CD4-positive, alpha-beta T cell treated with Interleukin-17A for 4 hours (primary cell): ENCODE results near the gene TTC34.

Experiments used
- DNase-seq: peaks from one replicate; pipeline ENCODE4 v3.0.0-alpha.2; 2020; ENCODE audit warnings: mixed read lengths

Gene TTC34

GRCh38 chr1:2623571-2624337 is 177.7 kb downstream of the TTC34 start:
- DNase-seq = no peak

DNA sequence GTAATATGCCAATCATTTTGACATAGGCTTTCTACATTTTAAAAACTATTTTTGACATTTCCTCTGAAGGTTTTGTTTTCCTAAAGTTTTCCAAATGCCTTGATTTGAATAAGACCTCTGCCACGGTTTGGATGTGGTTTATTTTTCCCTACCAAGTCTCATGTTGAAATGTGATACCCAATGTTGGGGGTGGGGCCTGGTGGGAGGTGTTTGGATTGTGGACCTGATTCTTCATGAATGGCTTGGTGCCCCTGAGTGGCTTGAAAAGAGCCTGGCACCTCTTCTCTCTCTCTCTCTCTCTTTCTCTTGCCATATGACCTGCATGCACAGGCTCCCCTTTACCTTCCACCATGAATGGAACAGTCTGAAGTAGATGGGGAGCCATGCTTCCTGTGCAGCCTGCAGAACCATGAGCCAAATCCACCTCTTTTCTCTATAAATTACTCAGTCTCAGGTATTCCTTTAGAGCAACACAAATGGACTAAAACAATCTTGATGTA is 183.5 kb downstream of the TTC34 start:
- DNase-seq = no peak

DNA sequence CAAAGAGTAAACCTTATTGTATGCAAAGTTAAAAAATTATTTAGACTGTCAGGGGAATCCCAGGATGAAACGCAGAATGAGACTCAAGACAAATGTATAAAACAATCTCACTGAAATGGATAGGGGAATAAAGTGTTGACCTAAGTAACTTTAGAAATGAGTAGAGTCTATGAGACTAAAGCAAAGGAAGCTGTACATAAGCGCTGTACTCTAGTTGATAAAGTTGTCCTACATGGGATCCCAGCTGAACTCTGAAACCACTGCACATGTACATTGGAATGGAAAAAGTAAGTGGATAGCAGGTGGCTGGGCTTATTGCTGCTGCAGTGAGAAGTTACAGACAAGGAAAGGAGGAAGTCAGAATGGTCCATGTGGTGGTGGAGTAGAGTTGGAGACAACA is 187.3 kb downstream of the TTC34 start:
- DNase-seq = no peak

- no peak for DNase-seq
These were observed 188.7 kb downstream of the TTC34 start for GRCh38 chr1:2612591-2613365.

DNA sequence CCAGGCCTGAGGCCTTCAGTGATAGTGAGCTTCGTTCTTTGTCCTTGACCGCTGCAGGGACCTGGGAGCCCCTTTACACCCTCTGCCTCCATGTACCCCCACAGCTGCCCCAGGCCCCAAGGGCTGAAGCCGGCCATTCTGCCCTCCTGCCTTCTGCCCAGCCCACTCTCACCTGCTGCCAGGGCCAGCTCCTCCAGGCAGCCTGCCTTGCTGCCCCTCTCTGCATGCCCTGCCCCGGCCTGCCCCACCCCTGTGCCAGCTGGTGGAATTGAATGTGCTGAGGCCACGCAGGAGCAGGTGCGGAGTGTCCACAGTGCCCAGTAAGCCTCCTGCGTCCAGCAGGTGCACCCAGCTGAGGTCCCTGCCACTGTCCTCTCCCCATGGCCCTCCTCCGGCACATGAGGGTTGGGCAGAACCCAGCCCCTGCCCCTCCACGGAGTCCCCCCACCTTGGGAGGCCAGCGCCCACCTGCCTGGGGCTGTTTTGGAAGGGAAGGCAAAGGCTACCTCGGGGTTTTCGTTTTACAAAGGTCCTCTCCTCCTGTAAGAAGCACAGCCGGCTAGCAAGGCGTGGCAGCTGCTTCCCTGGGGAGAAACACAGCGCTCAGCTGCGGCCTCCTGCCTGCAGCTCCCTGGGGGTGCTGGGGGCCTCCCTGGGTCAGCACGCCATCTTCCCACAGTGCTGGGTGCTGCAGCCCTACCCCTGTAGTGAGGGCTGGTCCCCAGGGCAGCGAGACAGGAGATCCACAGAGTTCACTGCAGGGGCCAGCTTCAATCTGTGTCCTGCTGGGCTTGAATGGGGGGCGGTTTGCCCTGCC is 189.7 kb downstream of the TTC34 start:
- DNase-seq = no peak

GRCh38 chr1:2611031-2611501 is 190.4 kb downstream of the TTC34 start:
- peak; percentile 32 for DNase-seq

GRCh38 chr1:2610036-2610959 is 191.2 kb downstream of the TTC34 start:
- no peak for DNase-seq

GRCh38 chr1:2609319-2610035 is 192.0 kb downstream of the TTC34 start:
- DNase-seq = no peak

- DNase-seq = no peak
These were observed 193.8 kb downstream of the TTC34 start for GRCh38 chr1:2607641-2608091.

DNA sequence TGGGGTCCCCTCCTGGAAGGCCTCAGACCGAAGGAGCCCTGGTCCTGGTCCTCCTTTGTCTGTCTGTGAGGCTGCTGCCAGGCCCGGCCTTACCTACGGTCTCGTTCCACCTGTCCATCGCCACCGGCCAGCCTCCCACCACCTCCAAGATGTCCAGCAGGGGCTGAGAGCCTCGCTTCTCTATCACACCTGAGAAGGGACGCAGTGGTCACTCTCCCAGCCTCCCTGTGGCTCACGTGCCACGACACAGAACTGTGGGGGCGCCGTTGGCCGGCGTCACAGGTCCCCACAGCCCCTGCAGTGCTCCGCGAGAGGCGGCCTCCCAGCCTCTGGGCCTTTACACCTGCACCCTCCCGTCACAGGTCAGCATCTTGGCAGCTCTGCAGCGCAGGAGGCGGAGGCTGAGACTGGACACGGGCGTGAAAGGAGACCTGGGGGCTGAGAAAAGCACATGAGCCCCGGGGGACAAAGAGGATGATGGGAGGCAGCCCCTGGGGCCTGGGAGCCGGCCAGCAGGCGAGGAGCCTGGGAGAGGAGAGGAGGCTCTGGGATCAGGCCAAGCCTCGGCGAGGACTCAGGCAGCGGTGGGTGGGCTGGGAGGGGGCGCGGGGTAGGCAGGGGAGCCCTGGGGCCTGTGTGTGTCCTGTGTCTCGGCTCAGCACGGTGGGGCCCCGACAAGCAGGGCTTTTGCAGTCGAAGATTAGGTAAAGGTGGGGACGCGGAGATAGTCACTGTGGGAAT is 194.4 kb downstream of the TTC34 start:
- no peak for DNase-seq

DNA sequence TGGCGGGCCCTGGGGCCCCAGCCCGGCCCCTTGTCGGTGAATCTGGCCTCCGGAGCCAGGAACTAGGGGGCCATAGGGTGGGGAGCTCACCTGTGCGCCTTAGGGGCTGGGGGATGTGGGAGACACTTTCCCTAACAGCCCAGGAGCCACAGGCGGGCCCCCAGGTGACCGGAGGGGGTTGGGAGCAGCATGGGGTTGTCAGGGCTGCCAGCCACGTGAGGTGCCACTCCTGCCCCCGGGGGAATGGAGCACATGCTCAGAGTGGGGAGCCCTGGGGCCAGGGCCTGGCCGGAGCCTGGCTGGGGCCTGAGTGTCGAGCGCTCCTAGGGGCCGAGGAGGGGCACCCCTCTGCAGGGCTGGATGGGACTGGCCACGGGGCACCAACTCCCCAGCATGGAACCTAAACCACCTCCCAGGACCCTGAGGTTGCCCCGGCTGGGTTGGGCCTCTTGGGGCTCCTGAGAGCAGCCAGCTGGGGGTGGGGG is 195.1 kb downstream of the TTC34 start:
- DNase-seq = no peak

DNA sequence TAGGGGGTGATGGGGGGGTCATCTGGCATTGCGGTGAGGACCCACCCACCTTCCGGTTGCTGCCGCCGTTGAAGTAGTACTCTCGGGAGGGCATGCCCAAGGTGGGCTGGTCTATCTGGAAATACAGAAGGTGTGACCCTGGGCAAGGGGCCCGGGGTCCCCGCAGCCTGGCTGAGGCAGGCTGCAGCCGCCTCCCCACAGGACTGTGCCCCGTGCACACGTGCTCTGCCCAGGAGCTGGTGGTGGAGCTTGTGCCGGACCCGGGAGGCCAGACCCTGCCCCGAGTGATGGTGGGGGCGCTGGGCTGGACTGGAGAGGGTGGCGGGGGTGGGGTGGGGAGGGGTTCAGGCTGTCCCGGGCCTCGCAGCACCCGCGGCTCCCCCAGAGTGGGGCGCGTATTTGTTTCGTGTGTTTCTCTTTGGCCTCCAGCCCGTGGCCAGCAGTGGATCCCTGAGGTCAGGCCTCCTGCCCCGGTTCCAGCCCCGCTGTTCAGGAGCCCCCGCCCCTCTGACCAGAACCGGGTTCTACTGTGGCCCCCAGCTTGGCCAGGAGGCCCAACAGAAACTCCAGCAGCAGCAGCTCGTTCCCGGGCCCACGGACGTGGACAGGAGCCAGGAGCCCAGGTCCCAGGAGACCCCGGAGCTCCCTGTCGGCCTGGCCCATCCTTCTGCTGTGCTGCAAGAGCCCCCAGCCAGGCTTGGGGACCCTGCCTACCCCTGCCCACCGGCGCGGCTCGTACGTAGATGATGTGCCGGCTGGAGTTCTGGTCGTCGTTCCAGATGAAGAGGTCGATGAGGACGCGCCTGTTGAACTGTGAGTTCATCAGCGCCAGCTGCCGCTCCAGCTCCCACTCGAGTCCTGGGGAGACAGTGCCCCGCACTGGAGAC is 195.7 kb downstream of the TTC34 start:
- no peak for DNase-seq

GRCh38 chr1:2604844-2605508 is 196.5 kb downstream of the TTC34 start:
- no peak for DNase-seq

- DNase-seq = no peak
These were observed 197.2 kb downstream of the TTC34 start for GRCh38 chr1:2604156-2604843.

DNA sequence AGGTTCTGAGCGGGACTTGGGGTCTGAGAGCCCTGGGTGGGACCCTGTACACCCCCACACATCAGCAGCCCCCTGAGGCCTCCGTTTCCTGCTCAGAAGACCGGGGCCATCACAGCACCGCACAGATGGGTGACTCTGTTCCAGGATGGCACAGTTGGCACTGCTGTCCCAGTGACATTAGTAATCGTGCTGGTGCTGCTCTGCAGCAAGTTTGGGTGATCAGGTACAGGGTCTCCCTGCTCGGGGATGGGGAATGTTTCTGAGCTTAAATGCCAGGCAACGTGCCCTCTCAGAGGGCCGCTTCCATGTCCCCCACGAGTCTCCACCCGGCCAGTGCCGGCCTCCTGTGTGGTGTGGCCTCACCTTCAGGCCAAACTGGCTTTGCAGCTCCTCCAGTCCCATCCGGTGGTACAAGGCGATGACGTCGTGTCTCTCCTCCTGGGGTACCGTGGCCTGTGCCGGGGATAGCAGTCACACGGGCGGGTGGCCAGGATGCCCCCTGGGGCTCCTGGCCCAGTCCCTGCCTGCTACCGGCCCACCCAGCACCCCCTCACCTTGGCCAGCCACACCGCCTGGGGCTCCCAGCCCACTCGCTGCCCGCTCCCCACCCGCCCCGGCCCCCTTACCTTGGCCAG is 197.9 kb downstream of the TTC34 start:
- no peak for DNase-seq

- no peak for DNase-seq
These were observed 198.5 kb downstream of the TTC34 start for GRCh38 chr1:2602866-2603520.

- no peak for DNase-seq
These were observed 199.1 kb downstream of the TTC34 start for GRCh38 chr1:2602311-2602835.
